B cell (primary cell): Measurements from ENCODE around the gene MYOF. TPM values are rescaled to one million over a fixed set of nuclear protein-coding genes. Genes with fewer than 3 reads are reported as not detected.

Experiments
- ATAC-seq: fragments of 200-7000 bp; cut with Tn5 transposase; one replicate; pipeline ENCODE4 v1.10.0; 2021; ENCODE audit warnings: low read depth, mild to moderate bottlenecking, moderate number of reproducible peaks, moderate library complexity
- CTCF ChIA-PET: fragments of 350-600 bp; sonication (Branson Sonifier 250); formaldehyde crosslinking; loops from one replicate; lab custom pipeline; 2021; ENCODE audit warnings: antibody characterized with exemption, inconsistent platforms; lab: Charles Lee
- POLR2A ChIA-PET: fragments of 350-600 bp; sonication (Branson Sonifier 250); formaldehyde crosslinking; loops from one replicate; lab custom pipeline; 2021; ENCODE audit warnings: antibody characterized with exemption; lab: Charles Lee
- DNase-seq: peaks from one replicate; pipeline ENCODE4 v3.0.0; 2013
- H2AFZ ChIP-seq: 2 replicates; pipeline ENCODE4 v1.6.1; 2012; ENCODE audit warnings: mild to moderate bottlenecking, low read depth, low read length; ENCODE audit not compliant: insufficient read depth, poor library complexity, severe bottlenecking
- H3K27ac ChIP-seq, 2 donors: 1 replicate in 1 of 2; 2 replicates in 1 of 2; pipeline ENCODE4 v1.5.1; 2012 to 2013; ENCODE audit warnings: low read length in 2 of 2, mild to moderate bottlenecking in 2 of 2, moderate library complexity in 1 of 2
- H3K27me3 ChIP-seq, 4 experiments: fragments of 200-600 bp in 1 of 4; sonication (generic) in 1 of 4; replicated peaks in 1 of 4; 1 replicate in 2 of 4; 2 replicates in 2 of 4; pipeline versions ENCODE4 v1.6.1 to v1.7.0; 2013 to 2016; ENCODE audit warnings: low read length in 3 of 4, mild to moderate bottlenecking in 2 of 4, mixed read lengths in 1 of 4, moderate library complexity in 1 of 4; ENCODE audit not compliant: insufficient read depth in 4 of 4, control insufficient read depth in 3 of 4; ENCODE audit errors: control extremely low read depth in 1 of 4
- H3K36me3 ChIP-seq, 2 experiments: replicated peaks in 1 of 2; 1 replicate in 1 of 2; 2 replicates in 1 of 2; pipeline versions ENCODE4 v1.6.1 to v1.7.1; 2013; ENCODE audit warnings: low read length in 1 of 2; ENCODE audit not compliant: insufficient read depth in 2 of 2, control insufficient read depth in 1 of 2; ENCODE audit errors: control extremely low read depth in 1 of 2, extremely low read depth in 1 of 2
- H3K4me1 ChIP-seq, 2 donors: fragments of 200-600 bp in 1 of 2; sonication (generic) in 1 of 2; 1 replicate in 1 of 2; 2 replicates in 1 of 2; pipeline versions ENCODE4 v1.5.1 to v1.6.1; 2013 to 2017; ENCODE audit warnings: low read length in 2 of 2; ENCODE audit not compliant: control insufficient read depth in 2 of 2, insufficient read depth in 2 of 2
- H3K4me2 ChIP-seq: replicated peaks from 2 replicates; pipeline ENCODE3; 2012; ENCODE audit warnings: mild to moderate bottlenecking, low read depth, low read length; ENCODE audit not compliant: poor library complexity, severe bottlenecking
- H3K4me3 ChIP-seq, 5 experiments: fragments of 200-600 bp in 1 of 5; sonication (generic) in 1 of 5; 1 replicate in 3 of 5; 2 replicates in 2 of 5; pipeline versions ENCODE4 v1.5.1 to v1.7.0; 2011 to 2016; ENCODE audit warnings: low read length in 4 of 5, mild to moderate bottlenecking in 4 of 5, low read depth in 2 of 5, control low read depth in 1 of 5, moderate library complexity in 1 of 5; ENCODE audit not compliant: insufficient read depth in 1 of 5; ENCODE audit errors: control extremely low read depth in 1 of 5, extremely low read depth in 1 of 5
- H3K79me2 ChIP-seq: fragments of 200-600 bp; sonication (generic); one replicate; pipeline ENCODE4 v1.6.0; 2016; ENCODE audit warnings: low read length; ENCODE audit not compliant: control insufficient read depth, insufficient read depth
- H3K9ac ChIP-seq: fragments of 200-600 bp; sonication (generic); 2 replicates; pipeline ENCODE4 v1.6.1; 2017; ENCODE audit warnings: mild to moderate bottlenecking, low read length, moderate library complexity
- H3K9me3 ChIP-seq, 3 donors: one replicate each; pipeline versions ENCODE4 v1.6.1 to v1.7.1; 2013; ENCODE audit warnings: low read length in 2 of 3; ENCODE audit not compliant: control insufficient read depth in 2 of 3, insufficient read depth in 1 of 3; ENCODE audit errors: control extremely low read depth in 1 of 3
- H4K20me1 ChIP-seq: 2 replicates; pipeline ENCODE4 v1.6.0; 2012; ENCODE audit warnings: mild to moderate bottlenecking, low read length; ENCODE audit not compliant: insufficient read depth, control insufficient read depth, poor library complexity, severe bottlenecking
- H3K27ac Mint-ChIP-seq: one replicate; pipeline ENCODE4 v1.8.0; 2021; ENCODE audit warnings: mixed read lengths
- H3K27me3 Mint-ChIP-seq: one replicate; pipeline ENCODE4 v1.8.0; 2021; ENCODE audit warnings: mixed read lengths
- H3K4me1 Mint-ChIP-seq: one replicate; pipeline ENCODE4 v1.8.0; 2021; ENCODE audit warnings: mixed read lengths
- H3K4me3 Mint-ChIP-seq: one replicate; pipeline ENCODE4 v1.8.0; 2021; ENCODE audit warnings: mixed read lengths
- H3K9me3 Mint-ChIP-seq: one replicate; pipeline ENCODE4 v1.8.0; 2022; ENCODE audit warnings: mixed read lengths; ENCODE audit not compliant: insufficient read depth
- CTCF ChIP-seq: fragments of 200-600 bp; IDR thresholded peaks from one replicate; pipeline ENCODE4 v1.8.0; 2022; ENCODE audit warnings: antibody characterized with exemption, mild to moderate bottlenecking
- EZH2 ChIP-seq: IDR thresholded peaks from 2 replicates; pipeline ENCODE4 v1.6.1; 2012; ENCODE audit warnings: borderline replicate concordance, low read depth, mild to moderate bottlenecking, moderate library complexity, low read length; ENCODE audit not compliant: insufficient read depth, poor library complexity, severe bottlenecking
- WGBS: methylation state at CpG from one replicate; pipeline ENCODE4 v1.1.5; 2013; ENCODE audit warnings: missing lambda C conversion rate; ENCODE audit not compliant: insufficient coverage; 5-methylcytosine and 5-hydroxymethylcytosine counted together
- intact Hi-C: fragments of 100-400 bp; cut with micrococcal nuclease; formaldehyde crosslinking; loops from one replicate; pipeline ENCODE4 v1.10.0; 2022
- polyA plus RNA-seq: library from polyadenylated mRNA; depleted of rRNA; stranded (reverse); fragments of >200 nt; gene quantifications from 2 replicates; pipeline ENCODE4 v1.2.3, GENCODE V29; 2012
- total RNA-seq, 2 donors: library from RNA; stranded (reverse); fragments of 120-200 nt in 1 of 2; gene quantifications; 1 replicate in 1 of 2; 2 replicates in 1 of 2; pipeline versions ENCODE4 v1.2.3 to v1.2.4, GENCODE V29; 2013 to 2022

Gene MYOF
- total and polyA plus RNA-seq, 2 donors (not counting 1 experiment from before 2014, with no cell fraction given) = 0.07 to 0.18 TPM

- POLR2A ChIA-PET = no interaction called here
- H3K4me2 ChIP-seq = no peak overlapping the region
Measured at GRCh38 chr10:93465806-93466675, 16.1 kb downstream of the MYOF start.

More at GRCh38 chr10:93465806-93466675, 16.1 kb downstream of the MYOF start:
- Histone ChIP-seq H2AFZ (no peak overlapping the region), H3K27me3 (no peaks in the 10 kb centered on the region), H3K9me3 (no peaks in the 10 kb centered on the region), H4K20me1 (no peaks in the 10 kb centered on the region), H3K4me1 (peaks cover 9 to 17% of the 10 kb centered on the region in 2 donors), H3K36me3 (no peaks in the 10 kb centered on the region), H3K4me3 (no peak overlapping the region), H3K79me2 (no peaks in the 10 kb centered on the region), H3K9ac (no peak overlapping the region), H3K27ac (no peak overlapping the region)
- Mint-ChIP-seq H3K4me3 (no peak overlapping the region), H3K4me1 (peaks cover 22% of the 10 kb centered on the region), H3K27me3 (no peaks in the 10 kb centered on the region), H3K9me3 (peaks cover 4% of the 10 kb centered on the region), H3K27ac (no peak overlapping the region)
- CTCF ChIA-PET = no interaction called here
- intact Hi-C loops = no loop called here
- 82% methylated on average over 8 of the region's 8 CpGs for WGBS
- ATAC-seq (no peak), DNase-seq (no peak)
- TF ChIP-seq EZH2 (no peak), CTCF (no peak)
